Peyer's patch (tissue), 4 donors: ENCODE measurements around the gene CRADD. TPM values are rescaled to one million over a fixed set of nuclear protein-coding genes. Genes with fewer than 3 reads are reported as not detected.

Source experiments
- DNase-seq, 3 donors: peaks; one replicate each; pipeline ENCODE4 v3.0.0-alpha.2; 2017 to 2019
- H3K27ac ChIP-seq, 4 donors: fragments of 200-600 bp; sonication (generic); one replicate each; pipeline ENCODE4 v1.5.1; 2016 to 2019
- H3K27me3 ChIP-seq, 2 donors: fragments of 200-600 bp; sonication (generic); one replicate each; pipeline ENCODE4 v1.5.1; 2019
- H3K36me3 ChIP-seq, 3 donors: fragments of 200-600 bp; sonication (generic); one replicate each; pipeline ENCODE4 v1.5.1; 2016 to 2019
- H3K4me1 ChIP-seq, 4 donors: fragments of 200-600 bp; sonication (generic); one replicate each; pipeline ENCODE4 v1.5.1; 2016 to 2019
- H3K4me3 ChIP-seq, 4 donors: fragments of 200-600 bp; sonication (generic); 1 replicate in 3 of 4; 2 replicates in 1 of 4; pipeline ENCODE4 v1.5.1; 2016 to 2019; ENCODE audit warnings: mild to moderate bottlenecking in 1 of 4
- H3K9me3 ChIP-seq, 4 donors: fragments of 200-600 bp; sonication (generic); one replicate each; pipeline ENCODE4 v1.5.1; 2016 to 2019; ENCODE audit warnings: mild to moderate bottlenecking in 1 of 4
- CTCF ChIP-seq, 6 experiments: fragments of 450-650 bp in 4 of 6; fragments of 200-600 bp in 2 of 6; sonication (generic) in 1 of 6; IDR thresholded peaks; one replicate each; pipeline ENCODE4 v1.5.1; 2017 to 2019; ENCODE audit warnings: antibody characterized with exemption in 6 of 6, mild to moderate bottlenecking in 3 of 6, moderate library complexity in 1 of 6
- POLR2A ChIP-seq, 2 donors: fragments of 450-650 bp; IDR thresholded peaks; one replicate each; pipeline ENCODE4 v1.5.1; 2017; ENCODE audit warnings: antibody characterized with exemption in 2 of 2, mild to moderate bottlenecking in 2 of 2, moderate library complexity in 2 of 2
- total RNA-seq, 4 donors: library from RNA; depleted of rRNA; stranded (reverse); fragments of >200 nt; gene quantifications; one replicate each; pipeline ENCODE4 v1.1.0, GENCODE V29; 2016

The CRADD gene
- total RNA-seq, 4 donors from 2014 or later: 66.3 to 128 (median 89.4) TPM

GRCh38 chr12:93766796-93767523 lies 89.8 kb downstream of the CRADD start:
- Histone ChIP-seq H3K36me3 (no peaks in the 10 kb centered on the region), H3K27ac (peak overlapping the region in 2 of 4 donors; percentile 8 to 37), H3K27me3 (no peaks in the 10 kb centered on the region), H3K4me1 (peaks cover 0 to 23% (median 0%) of the 10 kb centered on the region in 4 donors), H3K4me3 (no peak overlapping the region), H3K9me3 (no peaks in the 10 kb centered on the region)
- TF ChIP-seq POLR2A (IDR thresholded peaks at IDR 0.05) (no peak), CTCF (IDR thresholded peaks at IDR 0.05) (peak in 4 of 6 experiments; percentile 29 to 86 (median 77))
- DNase-seq: peak in 1 of 3 donors; percentile 68

GRCh38 chr12:93767524-93767863 lies 90.3 kb downstream of the CRADD start:
- no peaks in the 10 kb centered on the region for H3K36me3 ChIP-seq
- no peak overlapping the region for H3K4me3 ChIP-seq
- no peak overlapping the region for H3K27ac ChIP-seq
- H3K4me1 ChIP-seq: peaks cover 0 to 17% (median 0%) of the 10 kb centered on the region in 4 donors
- no peaks in the 10 kb centered on the region for H3K27me3 ChIP-seq
- H3K9me3 ChIP-seq: no peaks in the 10 kb centered on the region
- no peak for DNase-seq
- TF ChIP-seq POLR2A (IDR thresholded peaks at IDR 0.05) (no peak), CTCF (IDR thresholded peaks at IDR 0.05) (no peak)

GRCh38 chr12:93772003-93772700 lies 95.0 kb downstream of the CRADD start:
- Histone ChIP-seq H3K36me3 (no peaks in the 10 kb centered on the region), H3K4me3 (no peak overlapping the region), H3K4me1 (peaks cover 0 to 8% (median 1%) of the 10 kb centered on the region in 4 donors), H3K27me3 (no peaks in the 10 kb centered on the region), H3K9me3 (no peaks in the 10 kb centered on the region), H3K27ac (no peak overlapping the region)
- no peak for DNase-seq
- no peak for TF ChIP-seq CTCF (IDR thresholded peaks at IDR 0.05)
- no peak for TF ChIP-seq POLR2A (IDR thresholded peaks at IDR 0.05)

GRCh38 chr12:93773122-93773871 lies 96.1 kb downstream of the CRADD start:
- H3K4me1 ChIP-seq: peaks cover 0 to 10% (median 1%) of the 10 kb centered on the region in 4 donors
- H3K27me3 ChIP-seq: no peaks in the 10 kb centered on the region
- no peaks in the 10 kb centered on the region for H3K36me3 ChIP-seq
- DNase-seq: no peak
- H3K27ac ChIP-seq: no peak overlapping the region
- H3K4me3 ChIP-seq: no peak overlapping the region
- TF ChIP-seq POLR2A (IDR thresholded peaks at IDR 0.05) (no peak), CTCF (IDR thresholded peaks at IDR 0.05) (no peak)
- no peaks in the 10 kb centered on the region for H3K9me3 ChIP-seq

DNA sequence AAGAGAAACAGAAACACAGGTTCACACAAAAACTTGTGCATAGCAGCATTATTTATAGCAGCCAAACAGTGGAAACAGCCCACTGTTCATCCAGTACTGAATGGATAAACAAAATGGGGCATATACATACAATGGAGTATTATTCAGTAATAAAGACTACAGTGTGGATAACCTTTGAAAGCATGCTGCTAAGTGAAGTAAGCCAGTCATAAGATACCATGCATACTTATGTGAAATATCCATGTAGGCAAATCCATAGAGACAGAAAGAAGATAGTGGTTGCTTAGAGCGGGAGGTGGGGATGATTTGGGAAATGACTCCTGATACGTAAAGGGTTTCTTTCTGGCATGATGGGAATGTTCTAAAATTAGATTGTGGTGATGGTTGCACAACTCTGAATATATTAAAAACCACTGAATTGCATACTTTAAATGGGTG lies 99.4 kb downstream of the CRADD start:
- Histone ChIP-seq H3K4me1 (peaks cover 0 to 10% (median 1%) of the 10 kb centered on the region in 4 donors), H3K36me3 (no peaks in the 10 kb centered on the region), H3K4me3 (no peak overlapping the region), H3K27me3 (no peaks in the 10 kb centered on the region), H3K27ac (peak overlapping the region in 1 of 4 donors; percentile 62), H3K9me3 (no peaks in the 10 kb centered on the region)
- no peak for DNase-seq
- TF ChIP-seq POLR2A (IDR thresholded peaks at IDR 0.05): no peak
- TF ChIP-seq CTCF (IDR thresholded peaks at IDR 0.05): no peak
